Suprapubic skin (tissue), 4 donors: Measurements from ENCODE around the gene DUSP16. TPM values are rescaled to one million over a fixed set of nuclear protein-coding genes. Genes with fewer than 3 reads are reported as not detected.

ENCODE experiments used
- DNase-seq, 2 donors: peaks; one replicate each; pipeline ENCODE4 v3.0.0-alpha.2; 2019; ENCODE audit warnings: low spot score in 2 of 2
- H3K27ac ChIP-seq: fragments of 200-600 bp; sonication (generic); one replicate; pipeline ENCODE4 v1.5.1; 2019
- H3K27me3 ChIP-seq: fragments of 200-600 bp; sonication (generic); one replicate; pipeline ENCODE4 v1.5.1; 2019
- H3K36me3 ChIP-seq: fragments of 200-600 bp; sonication (generic); one replicate; pipeline ENCODE4 v1.5.1; 2019
- H3K4me1 ChIP-seq: fragments of 200-600 bp; sonication (generic); one replicate; pipeline ENCODE4 v1.5.1; 2019
- H3K4me3 ChIP-seq: fragments of 200-600 bp; sonication (generic); one replicate; pipeline ENCODE4 v1.5.1; 2019; ENCODE audit warnings: mild to moderate bottlenecking
- H3K9me3 ChIP-seq: fragments of 200-600 bp; sonication (generic); one replicate; pipeline ENCODE4 v1.5.1; 2019
- CTCF ChIP-seq, 2 donors: fragments of 200-600 bp in 1 of 2; fragments of 450-650 bp in 1 of 2; sonication (generic) in 1 of 2; IDR thresholded peaks; one replicate each; pipeline ENCODE4 v1.5.1; 2016 to 2019; ENCODE audit warnings: antibody characterized with exemption in 2 of 2, mild to moderate bottlenecking in 1 of 2, moderate library complexity in 1 of 2
- EP300 ChIP-seq: sonication (generic); formaldehyde crosslinking; IDR thresholded peaks from one replicate; pipeline ENCODE4 v1.6.1; 2017; ENCODE audit warnings: antibody characterized with exemption
- POLR2A ChIP-seq, 2 donors: fragments of 450-650 bp; IDR thresholded peaks; one replicate each; pipeline ENCODE4 v1.6.1; 2017; ENCODE audit warnings: antibody characterized with exemption in 2 of 2, mild to moderate bottlenecking in 2 of 2, moderate library complexity in 2 of 2
- POLR2AphosphoS5 ChIP-seq, 3 donors: sonication (generic); formaldehyde crosslinking; IDR thresholded peaks; one replicate each; pipeline ENCODE4 v1.6.1; 2017; ENCODE audit warnings: antibody characterized with exemption in 3 of 3
- WGBS: methylation state at CpG from one replicate; pipeline ENCODE4 v1.1.5; 2018; 5-methylcytosine and 5-hydroxymethylcytosine counted together
- total RNA-seq, 4 donors: library from RNA; depleted of rRNA; stranded (reverse); fragments of >200 nt; gene quantifications; one replicate each; pipeline ENCODE4 v1.1.0, GENCODE V29; 2016

DUSP16 gene
- total RNA-seq, 4 donors from 2014 or later, result 20.3 to 33.2 (median 24.8) TPM

GRCh38 chr12:12518464-12518845 is 44.2 kb downstream of the DUSP16 start:
- H3K27ac ChIP-seq, result no peak overlapping the region
- WGBS, result 98% methylated on average over 3 of the region's 3 CpGs

GRCh38 chr12:12513416-12514006 is 49.2 kb downstream of the DUSP16 start:
- H3K36me3 ChIP-seq, result no peaks in the 10 kb centered on the region
- H3K27ac ChIP-seq, result no peak overlapping the region
- WGBS, result 93% methylated on average over 3 of the region's 3 CpGs

More at GRCh38 chr12:12518464-12518845, 44.2 kb downstream of the DUSP16 start:
- TF ChIP-seq EP300 (no peak), CTCF (IDR thresholded peaks at IDR 0.05) (no peak), POLR2A (IDR thresholded peaks at IDR 0.05) (no peak), POLR2AphosphoS5 (IDR thresholded peaks at IDR 0.05) (no peak)
- DNase-seq, result no peak
- H3K4me3 ChIP-seq, result no peak overlapping the region
- H3K4me1 ChIP-seq, result no peaks in the 10 kb centered on the region
- H3K9me3 ChIP-seq, result no peaks in the 10 kb centered on the region
- H3K36me3 ChIP-seq, result peaks cover 12% of the 10 kb centered on the region
- H3K27me3 ChIP-seq, result no peaks in the 10 kb centered on the region

GRCh38 chr12:12511895-12512711 is 50.6 kb downstream of the DUSP16 start:
- H3K4me1 ChIP-seq, result peaks cover 11% of the 10 kb centered on the region

More at GRCh38 chr12:12513416-12514006, 49.2 kb downstream of the DUSP16 start:
- no peaks in the 10 kb centered on the region for H3K27me3 ChIP-seq
- no peak for TF ChIP-seq EP300
- TF ChIP-seq CTCF (IDR thresholded peaks at IDR 0.05), result no peak
- TF ChIP-seq POLR2A (IDR thresholded peaks at IDR 0.05), result no peak
- no peak for TF ChIP-seq POLR2AphosphoS5 (IDR thresholded peaks at IDR 0.05)
- H3K4me3 ChIP-seq, result no peak overlapping the region
- H3K9me3 ChIP-seq, result no peaks in the 10 kb centered on the region
- DNase-seq, result no peak
- H3K4me1 ChIP-seq, result peaks cover 10% of the 10 kb centered on the region

GRCh38 chr12:12511021-12511783 is 51.5 kb downstream of the DUSP16 start:
- H3K27ac ChIP-seq, result no peak overlapping the region
- 67% methylated on average over 3 of the region's 3 CpGs for WGBS
- no peak for TF ChIP-seq POLR2A (IDR thresholded peaks at IDR 0.05)
- no peak for TF ChIP-seq POLR2AphosphoS5 (IDR thresholded peaks at IDR 0.05)
- no peak for TF ChIP-seq EP300
- no peak for TF ChIP-seq CTCF (IDR thresholded peaks at IDR 0.05)

More at GRCh38 chr12:12511895-12512711, 50.6 kb downstream of the DUSP16 start:
- WGBS, result 76% methylated on average over 5 of the region's 5 CpGs
- no peak for DNase-seq
- H3K4me3 ChIP-seq, result no peak overlapping the region
- H3K27ac ChIP-seq, result no peak overlapping the region
- TF ChIP-seq EP300 (no peak), POLR2AphosphoS5 (IDR thresholded peaks at IDR 0.05) (no peak), CTCF (IDR thresholded peaks at IDR 0.05) (no peak), POLR2A (IDR thresholded peaks at IDR 0.05) (no peak)
- H3K36me3 ChIP-seq, result no peaks in the 10 kb centered on the region
- no peaks in the 10 kb centered on the region for H3K27me3 ChIP-seq
- no peaks in the 10 kb centered on the region for H3K9me3 ChIP-seq

More at GRCh38 chr12:12511021-12511783, 51.5 kb downstream of the DUSP16 start:
- DNase-seq, result no peak
- peaks cover 20% of the 10 kb centered on the region for H3K4me1 ChIP-seq
- H3K9me3 ChIP-seq, result no peaks in the 10 kb centered on the region
- H3K27me3 ChIP-seq, result no peaks in the 10 kb centered on the region
- no peaks in the 10 kb centered on the region for H3K36me3 ChIP-seq
- H3K4me3 ChIP-seq, result no peak overlapping the region
